ENCODE measurements around the gene PSME3IP1.

Gene PSME3IP1

DNA sequence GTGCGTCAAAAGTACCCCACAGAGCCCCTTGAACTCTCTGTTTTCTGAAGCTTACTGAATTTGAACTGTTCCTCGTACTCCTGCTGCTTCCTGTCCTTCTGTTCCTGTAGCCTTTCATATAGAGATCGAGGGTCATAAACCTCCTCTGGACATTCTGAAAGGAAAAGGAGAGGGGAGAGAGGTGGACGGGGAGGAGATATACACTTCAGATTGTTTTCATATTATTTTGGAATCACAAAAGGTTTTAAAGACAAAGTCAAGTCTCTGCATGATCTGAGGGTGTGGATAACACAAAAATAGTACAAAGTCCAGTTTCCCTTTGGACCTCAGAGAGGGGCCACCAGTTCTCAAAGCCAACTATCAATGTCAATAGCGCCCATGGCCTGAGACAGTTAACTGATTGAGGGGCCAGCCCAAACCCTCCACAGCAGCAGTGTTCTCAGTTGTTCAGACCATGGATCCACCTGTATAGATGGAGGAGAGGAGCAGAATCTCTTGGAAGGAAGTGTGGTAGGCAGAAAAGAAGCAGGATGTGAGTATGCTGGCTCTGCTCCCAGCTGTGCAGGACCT lies 13.0 kb downstream of the PSME3IP1 start:
- in situ Hi-C loops (cut with MboI; ENCODE audit: low sequenced_read_pairs), result loop anchor here (25.0 kb wide), 1 partner anchor 211 kb away; the partner anchor contains the start of gene CETP

DNA sequence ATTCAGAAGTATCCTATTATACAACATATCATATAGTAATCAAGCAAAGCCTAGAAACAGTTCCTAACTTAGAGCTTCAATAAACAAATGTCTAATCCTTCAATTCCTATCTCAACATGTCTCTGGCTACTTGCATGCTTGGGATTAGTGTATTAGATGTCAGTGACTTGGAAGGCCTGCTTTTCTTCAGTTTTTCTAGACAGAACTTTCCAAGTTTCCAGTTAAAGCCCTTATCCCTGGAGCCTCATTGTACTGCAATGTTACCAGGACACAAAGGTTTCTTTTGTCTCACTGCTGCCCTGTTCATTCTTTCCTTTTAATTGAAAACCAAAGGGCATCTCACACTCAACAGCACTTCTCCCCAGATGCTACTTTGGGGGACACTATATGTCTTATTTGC lies 16.5 kb downstream of the PSME3IP1 start:
- in situ Hi-C loops (cut with MboI; ENCODE audit: low sequenced_read_pairs), result loop anchor here (10.0 to 25.0 kb wide), 2 partner anchors 85 to 207 kb away; partner anchors contain the start of gene CETP

DNA sequence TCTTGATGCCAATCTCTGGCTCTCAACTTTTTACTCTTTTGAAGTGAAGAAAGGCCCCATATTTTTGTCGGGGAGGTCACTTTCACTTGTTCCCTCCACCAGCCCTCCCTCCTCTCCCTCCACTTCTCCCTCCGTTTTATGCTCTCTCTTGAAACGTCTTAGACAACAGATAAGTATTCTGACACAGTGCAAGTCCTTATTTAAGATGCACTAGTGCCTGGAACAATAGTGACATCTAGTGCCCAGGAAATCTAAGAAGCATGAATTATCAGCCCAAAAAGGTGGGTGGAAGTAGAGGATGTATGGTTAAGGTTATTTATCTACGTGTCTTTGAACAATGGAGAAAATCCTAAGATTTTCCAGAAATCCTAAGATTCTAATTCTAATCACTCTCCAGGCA lies 17.9 kb downstream of the PSME3IP1 start:
- in situ Hi-C loops (cut with MboI; ENCODE audit: low sequenced_read_pairs), result loop anchor here (10.0 to 25.0 kb wide), 2 partner anchors 83 to 206 kb away; partner anchors contain the start of gene CETP

DNA sequence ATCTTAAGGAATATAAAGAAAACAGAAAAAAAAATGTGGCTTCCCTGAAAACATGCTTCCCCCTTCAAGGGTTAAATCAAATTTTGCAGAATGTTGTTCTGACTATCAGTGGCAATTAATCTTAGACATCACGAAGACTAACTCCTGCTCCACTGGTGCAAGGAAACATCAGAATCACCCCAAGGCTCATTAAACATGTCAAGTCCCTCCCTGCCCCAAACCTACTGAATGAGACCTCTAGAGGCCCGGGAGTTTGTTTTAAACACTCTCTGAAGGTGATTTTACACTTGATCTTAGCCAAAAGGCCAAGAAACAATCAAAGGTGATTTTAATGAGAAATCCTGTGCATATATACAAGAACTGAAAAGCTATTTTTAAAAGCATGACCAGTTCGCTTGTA lies 18.3 kb downstream of the PSME3IP1 start:
- in situ Hi-C loops (cut with MboI; ENCODE audit: low sequenced_read_pairs), result loop anchor here (10.0 to 25.0 kb wide), 2 partner anchors 83 to 205 kb away; partner anchors contain the start of gene CETP

DNA sequence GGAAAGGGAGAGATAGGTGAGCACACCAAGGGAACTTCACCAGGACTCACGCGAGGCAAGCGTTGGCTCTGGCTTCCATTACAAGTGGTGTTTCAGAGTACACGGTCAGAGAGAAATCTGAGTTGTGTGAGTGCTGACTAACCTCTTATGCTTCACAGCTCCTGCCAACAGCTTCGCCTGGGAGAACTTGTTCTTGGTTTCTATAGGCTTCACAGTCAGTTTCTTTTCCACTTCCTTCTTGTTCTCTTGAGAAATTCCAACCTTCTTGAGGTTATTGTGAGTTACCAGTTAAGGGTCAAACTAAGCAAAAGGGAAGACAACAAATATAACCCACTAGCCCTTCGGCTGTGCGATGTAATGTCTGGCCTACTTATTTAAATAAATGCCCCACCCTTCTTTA lies 18.9 kb downstream of the PSME3IP1 start:
- in situ Hi-C loops (cut with MboI; ENCODE audit: low sequenced_read_pairs), result loop anchor here (10.0 to 25.0 kb wide), 2 partner anchors 82 to 205 kb away; partner anchors contain the start of gene CETP

DNA sequence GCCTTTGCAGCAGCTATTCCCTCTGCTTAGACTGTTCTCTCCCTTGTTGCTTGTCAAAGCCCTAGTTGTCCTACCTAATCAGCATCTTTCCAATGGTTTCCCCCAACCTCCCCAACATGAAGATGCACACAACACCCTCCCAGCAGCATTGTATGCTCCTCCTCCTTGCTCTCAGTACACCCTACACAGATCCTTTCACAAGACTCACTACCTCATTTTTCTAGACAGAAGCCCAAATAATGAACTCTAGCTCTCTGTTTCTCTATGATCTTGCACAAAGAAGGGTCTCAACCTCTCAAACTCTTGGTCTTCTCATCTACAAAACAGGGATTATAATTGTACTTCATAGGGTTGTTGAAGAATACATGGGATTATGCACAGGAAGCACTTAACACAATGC lies 19.4 kb downstream of the PSME3IP1 start:
- in situ Hi-C loops (cut with MboI; ENCODE audit: low sequenced_read_pairs), result loop anchor here (10.0 to 25.0 kb wide), 2 partner anchors 82 to 204 kb away; partner anchors contain the start of gene CETP

DNA sequence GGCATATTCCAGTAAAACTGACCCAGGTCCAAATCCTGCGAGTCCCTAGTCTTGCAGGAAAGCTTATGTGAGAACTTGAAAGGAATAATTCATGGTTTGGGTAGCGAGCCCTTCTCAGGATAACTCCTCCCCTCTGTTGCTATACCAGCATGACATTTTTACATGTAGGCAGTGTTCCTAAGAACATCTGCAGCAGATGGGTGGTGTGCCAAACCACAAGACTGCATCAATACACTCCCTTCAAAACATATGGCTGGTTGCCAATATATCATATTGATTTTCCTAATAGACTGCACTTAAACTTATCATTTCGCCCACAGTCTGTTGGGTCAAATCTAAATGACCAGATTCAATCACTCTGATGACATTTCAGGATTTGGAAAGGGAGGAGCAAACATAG lies 19.9 kb downstream of the PSME3IP1 start:
- in situ Hi-C loops (cut with MboI; ENCODE audit: low sequenced_read_pairs), result loop anchor here (10.0 to 25.0 kb wide), 2 partner anchors 81 to 204 kb away; partner anchors contain the start of gene CETP

DNA sequence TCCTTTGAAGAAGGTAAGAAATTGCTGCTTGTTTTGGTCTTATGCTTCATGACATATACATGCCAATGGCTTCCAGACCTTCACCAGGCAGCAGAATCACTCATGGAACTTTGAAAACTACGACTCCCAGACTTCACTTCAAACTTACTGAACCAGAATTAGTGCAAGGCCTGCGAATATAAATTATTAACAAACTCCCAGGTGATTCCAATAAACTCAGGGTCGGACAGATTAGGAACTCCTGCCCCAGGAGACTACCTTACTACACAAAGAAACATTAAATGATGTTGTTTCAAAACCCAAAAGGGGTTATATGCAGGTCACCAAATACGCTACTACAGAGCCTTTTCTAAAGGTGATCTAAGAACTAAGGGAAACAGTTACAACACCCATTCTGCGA lies 20.4 kb downstream of the PSME3IP1 start:
- in situ Hi-C loops (cut with MboI; ENCODE audit: low sequenced_read_pairs), result loop anchor here (10.0 to 25.0 kb wide), 2 partner anchors 81 to 203 kb away; partner anchors contain the start of gene CETP

DNA sequence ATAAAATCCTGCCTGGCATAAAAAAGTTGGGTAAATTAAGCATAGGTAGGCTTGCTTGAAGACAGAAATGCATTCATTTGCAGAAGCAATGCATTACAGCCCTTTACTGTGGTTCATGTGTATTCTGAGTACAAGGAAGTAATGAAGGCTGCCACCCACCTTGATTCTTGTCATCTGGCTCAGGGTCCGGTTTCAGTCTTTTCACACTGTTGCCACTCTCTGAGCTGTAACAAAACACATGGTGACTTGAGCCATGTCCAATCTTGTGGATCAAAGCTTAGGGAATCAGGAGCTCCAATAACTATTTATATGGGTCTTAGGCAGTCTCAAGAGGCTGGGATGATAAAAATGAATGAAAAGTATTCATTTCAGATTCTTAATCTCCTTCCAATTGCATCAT lies 22.0 kb downstream of the PSME3IP1 start:
- in situ Hi-C loops (cut with MboI; ENCODE audit: low sequenced_read_pairs), result loop anchor here (10.0 to 25.0 kb wide), 2 partner anchors 79 to 202 kb away; partner anchors contain the start of gene CETP

DNA sequence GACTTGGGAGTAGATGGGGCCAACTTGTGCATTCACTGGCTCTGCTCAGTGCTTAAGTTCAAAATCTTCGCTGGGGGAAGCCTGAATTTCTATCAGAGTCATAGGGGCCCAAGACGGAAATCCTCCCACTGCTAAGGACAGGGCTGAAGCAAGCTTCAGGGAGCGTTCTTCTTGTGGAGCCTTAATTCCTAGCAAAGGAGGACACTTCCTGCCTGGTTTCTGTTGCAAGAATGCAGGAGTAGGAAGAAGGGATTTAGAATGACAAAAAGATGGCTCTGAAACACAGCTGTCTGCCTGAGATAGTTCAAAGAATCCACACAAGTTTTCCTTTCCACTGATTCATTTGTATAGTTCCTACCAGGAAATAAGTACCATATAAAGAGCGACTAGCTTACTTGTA lies 26.4 kb downstream of the PSME3IP1 start:
- in situ Hi-C loops (cut with MboI; ENCODE audit: low sequenced_read_pairs), result loop anchor here (25.0 kb wide), 1 partner anchor 197 kb away; the partner anchor contains the start of gene CETP

DNA sequence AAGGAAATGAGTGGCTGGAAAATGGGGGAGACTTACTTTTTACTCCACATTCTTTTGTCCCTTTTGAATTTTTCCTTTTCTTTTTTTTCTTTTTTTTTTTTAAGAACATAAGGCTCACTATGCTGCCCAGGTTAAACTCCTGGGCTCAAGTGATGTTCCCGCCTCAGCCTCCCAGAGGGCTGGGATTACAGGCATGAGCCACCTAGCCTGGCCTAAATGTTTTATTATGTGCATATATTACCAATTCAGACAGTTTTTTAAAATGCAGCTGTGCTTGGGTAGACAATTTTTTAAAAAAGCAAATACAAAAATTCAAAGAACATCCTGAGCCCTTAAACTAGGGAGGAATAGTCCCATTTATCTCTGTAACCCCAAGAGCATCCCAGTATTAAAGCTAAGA lies 28.3 kb downstream of the PSME3IP1 start:
- in situ Hi-C loops (cut with MboI; ENCODE audit: low sequenced_read_pairs), result loop anchor here (25.0 kb wide), 1 partner anchor 195 kb away; the partner anchor contains the start of gene CETP

DNA sequence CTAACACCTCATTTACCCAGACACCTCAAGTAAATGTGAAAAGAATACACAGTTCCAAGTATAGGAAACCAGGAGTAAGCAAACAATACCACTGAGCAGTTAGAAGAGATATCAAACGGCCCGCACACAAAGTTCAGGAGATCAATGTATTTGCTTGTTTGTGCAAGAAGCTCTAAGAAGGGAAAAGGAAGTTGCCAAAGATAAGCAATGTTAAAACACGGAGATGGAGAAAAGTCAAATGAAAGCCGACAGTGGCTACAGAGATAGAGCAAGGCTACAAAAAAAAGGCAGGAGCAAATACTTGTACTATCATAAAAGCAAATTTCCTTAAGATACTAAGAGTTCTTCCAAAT lies 29.5 kb downstream of the PSME3IP1 start:
- in situ Hi-C loops (cut with MboI; ENCODE audit: low sequenced_read_pairs), result loop anchor here (25.0 kb wide), 1 partner anchor 194 kb away; the partner anchor contains the start of gene CETP

DNA sequence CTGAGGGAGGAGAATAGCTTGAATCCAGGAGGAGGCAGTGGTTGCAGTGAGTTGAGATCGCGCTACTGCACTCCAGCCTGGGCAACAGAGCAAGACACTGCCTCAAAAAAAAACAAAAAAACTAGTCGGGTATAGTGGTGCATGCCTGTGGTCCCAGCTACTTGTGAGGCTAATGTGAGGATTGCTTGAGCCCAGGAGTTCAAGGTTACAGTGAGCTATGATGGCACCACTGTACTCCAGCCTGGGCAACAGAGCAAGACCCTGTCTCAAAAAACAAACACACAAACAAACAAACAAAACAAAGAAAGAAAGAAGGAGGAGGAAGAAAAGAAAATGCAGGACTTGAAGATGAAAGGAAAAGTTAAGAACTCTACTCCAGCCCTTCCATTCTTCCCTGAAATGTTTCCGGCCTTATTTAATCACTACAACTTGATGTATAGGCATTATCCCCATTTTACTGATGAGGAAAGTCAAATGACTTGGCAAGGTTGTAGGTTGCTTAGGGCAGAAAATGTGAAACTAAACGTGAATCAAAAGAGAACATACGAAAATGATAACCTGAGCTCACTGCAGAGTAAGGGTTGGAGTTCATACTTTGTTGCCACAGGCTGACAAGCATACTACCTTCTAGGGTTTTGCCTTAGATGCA lies 30.0 kb downstream of the PSME3IP1 start:
- in situ Hi-C loops (cut with MboI; ENCODE audit: low sequenced_read_pairs), result loop anchor here (25.0 kb wide), 1 partner anchor 194 kb away; the partner anchor contains the start of gene CETP

DNA sequence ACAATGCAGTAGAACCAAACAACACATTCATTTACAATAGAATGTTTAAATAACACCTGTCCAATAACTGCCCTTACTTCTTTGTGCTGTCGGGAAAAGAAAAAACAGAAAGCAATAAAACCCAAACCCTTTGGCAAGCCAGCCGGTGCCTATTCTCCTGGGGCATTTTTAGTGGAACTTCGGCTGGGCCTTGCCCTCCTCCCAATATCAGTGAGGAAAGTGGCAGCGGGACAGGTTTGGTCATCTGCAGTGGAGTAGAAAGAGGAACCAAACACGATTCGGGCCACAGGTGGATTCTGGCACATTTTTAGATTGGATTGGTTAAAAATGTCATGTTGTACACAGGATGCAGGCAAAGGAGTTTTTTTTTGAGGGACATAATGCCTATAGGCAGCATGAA lies 32.0 kb downstream of the PSME3IP1 start:
- in situ Hi-C loops (cut with MboI; ENCODE audit: low sequenced_read_pairs), result loop anchor here (25.0 kb wide), 1 partner anchor 192 kb away; the partner anchor contains the start of gene CETP

DNA sequence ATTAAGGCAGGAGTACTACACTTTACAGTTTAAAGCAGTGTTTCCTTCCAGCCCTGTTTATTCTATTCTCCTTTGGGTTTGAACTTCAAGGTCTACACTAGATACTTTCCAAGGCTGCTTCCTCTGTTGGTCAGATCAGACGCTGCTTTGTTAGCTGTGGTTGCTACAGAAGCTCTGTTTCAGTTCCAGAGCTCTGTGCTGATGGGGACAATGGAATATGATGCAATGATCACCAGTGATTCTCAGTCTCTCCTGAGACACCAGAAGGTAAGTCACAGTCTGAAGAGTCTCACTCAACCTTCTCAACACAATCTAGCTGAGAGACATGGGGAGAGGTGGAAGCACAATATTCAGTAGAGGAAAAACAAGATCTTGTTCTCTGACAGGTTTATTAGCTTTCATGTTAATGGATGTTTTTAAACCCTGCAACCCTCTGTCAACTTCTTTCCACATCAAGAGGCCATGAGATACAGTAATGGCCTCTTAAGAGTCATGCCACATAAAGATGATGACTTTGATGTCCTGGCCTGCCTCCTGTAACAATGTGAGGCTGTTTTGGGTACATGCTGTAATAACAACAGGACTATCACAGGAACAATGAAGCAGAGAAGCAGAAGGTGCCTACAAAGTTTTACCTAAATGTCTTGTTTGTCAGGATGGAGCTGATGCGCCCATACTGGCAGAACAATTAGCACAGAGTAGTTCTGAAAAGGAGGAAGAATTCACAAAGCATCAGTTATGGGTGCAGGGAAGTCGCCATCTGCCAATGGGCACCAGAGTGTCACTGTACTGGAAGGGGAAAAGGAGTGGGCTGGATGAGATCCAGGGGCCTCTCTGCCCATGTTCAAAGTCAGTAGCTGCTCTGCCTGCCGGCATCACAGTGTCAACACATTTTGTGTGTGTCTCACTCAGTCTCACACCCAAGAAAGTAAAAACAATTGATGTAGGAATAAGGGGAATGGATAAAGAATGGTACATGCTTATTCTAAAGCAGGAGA lies 33.4 kb downstream of the PSME3IP1 start:
- in situ Hi-C loops (cut with MboI; ENCODE audit: low sequenced_read_pairs), result loop anchor here (25.0 kb wide), 1 partner anchor 190 kb away; the partner anchor contains the start of gene CETP

DNA sequence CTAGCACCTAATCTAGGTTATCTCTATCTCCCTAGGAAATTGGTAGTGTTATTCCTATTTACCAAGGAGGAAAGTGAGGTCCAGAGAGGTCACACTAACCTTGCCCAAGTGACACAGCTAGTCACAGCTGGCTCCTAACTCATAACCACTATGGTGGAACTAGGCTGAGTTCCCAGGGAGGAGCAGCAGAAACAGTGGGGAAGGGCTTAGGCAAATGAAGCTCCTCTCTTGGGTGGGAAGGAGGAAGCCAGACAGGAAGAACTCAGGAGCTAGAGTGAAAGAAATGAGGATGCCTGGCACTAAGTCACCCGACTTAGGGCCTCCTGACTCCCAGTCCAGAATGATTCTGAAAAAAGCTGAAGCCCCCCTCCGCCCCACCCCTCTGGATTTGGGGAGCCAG lies 34.5 kb downstream of the PSME3IP1 start:
- in situ Hi-C loops (cut with MboI; ENCODE audit: low sequenced_read_pairs), result loop anchor here (25.0 kb wide), 1 partner anchor 189 kb away; the partner anchor contains the start of gene CETP

DNA sequence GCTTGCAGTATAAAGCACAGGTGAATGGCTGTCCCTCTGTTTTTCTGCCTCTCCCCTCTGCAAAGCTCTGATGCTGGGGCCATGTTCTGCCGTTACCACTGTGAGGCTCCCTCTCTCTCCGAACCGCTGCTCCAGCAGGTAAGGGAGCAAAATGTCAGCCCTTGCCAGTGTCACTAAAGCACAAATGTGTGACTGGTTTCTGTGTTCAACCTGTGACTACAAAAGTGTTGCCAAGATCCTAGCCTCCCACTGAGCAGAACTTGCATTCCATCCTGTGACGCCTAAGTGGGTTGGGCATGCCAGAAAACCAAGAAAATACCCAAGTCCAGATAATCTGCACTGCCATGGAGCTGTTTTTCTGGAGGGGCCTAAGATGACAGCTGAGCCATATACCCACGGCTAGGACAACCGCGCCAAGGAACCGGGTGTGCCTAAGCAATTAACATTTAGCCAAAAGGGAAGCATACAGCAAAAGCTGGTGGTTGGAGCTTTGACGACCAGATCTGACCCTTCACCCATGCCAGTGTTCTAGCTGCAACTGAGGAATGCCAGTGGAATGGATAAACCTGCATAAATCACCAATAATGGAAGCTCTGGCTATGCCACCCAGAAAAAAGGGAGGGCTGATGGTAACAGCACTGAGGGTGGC lies 35.0 kb downstream of the PSME3IP1 start:
- in situ Hi-C loops (cut with MboI; ENCODE audit: low sequenced_read_pairs), result loop anchor here (25.0 kb wide), 1 partner anchor 189 kb away; the partner anchor contains the start of gene CETP

DNA sequence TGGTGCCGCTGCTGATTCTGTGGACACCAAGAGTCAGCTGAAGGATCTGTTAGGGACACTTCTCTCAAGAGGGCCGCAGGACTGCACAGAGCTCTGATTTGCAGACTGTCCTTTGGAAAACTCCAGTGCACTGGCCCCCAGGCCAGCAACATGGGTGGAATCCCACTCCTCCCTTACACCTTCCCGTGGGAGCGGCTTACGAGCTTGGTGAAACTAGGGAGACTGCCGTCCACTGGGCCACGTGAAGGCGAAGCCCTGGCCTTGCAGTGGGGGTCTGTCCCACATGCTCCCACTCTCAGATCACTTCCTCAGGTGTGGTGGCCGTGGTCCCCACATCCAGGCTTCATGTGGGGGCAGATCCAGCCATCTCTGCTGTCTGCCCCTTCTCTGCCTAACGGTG lies 36.4 kb downstream of the PSME3IP1 start:
- in situ Hi-C loops (cut with MboI; ENCODE audit: low sequenced_read_pairs), result no loop called here

DNA sequence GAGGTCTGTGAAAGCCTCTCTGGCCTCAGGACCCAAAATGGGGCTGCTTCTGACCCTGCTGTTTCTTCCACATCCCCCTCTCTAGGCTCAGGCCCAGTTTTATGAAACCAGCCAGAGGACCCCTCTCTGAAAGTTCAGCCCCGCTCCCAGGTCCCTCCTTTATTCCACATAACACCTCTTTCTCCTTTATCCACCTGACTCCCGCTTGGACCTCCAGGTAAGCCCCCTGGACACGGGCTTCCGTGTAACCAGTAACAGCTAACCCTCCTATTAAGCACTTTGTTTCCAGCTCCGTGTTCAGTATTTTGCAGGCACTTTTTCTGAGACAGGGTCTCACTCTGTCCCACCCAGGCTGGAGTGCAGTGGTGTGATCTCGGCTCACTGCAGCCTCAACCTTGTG lies 37.4 kb downstream of the PSME3IP1 start:
- in situ Hi-C loops (cut with MboI; ENCODE audit: low sequenced_read_pairs), result no loop called here

Measured in HL-60/S4 treated with phorbol 12-myristate 13-acetate at 8.2 ng/mL for 4 days and 3 days (cell line).